ENCODE results near the gene EDAR. TPM values are rescaled to one million over a fixed set of nuclear protein-coding genes. Genes with fewer than 3 reads are reported as not detected.

The EDAR gene
- polyA plus RNA-seq, 3 donors, result not detected

GRCh38 chr2:108928660-108929377 lies 60.2 kb downstream of the EDAR start:
- Mint-ChIP-seq H3K36me3 (no peaks in the 10 kb centered on the region), H3K27ac (no peak overlapping the region), H3K4me1 (no peaks in the 10 kb centered on the region), H3K9me3 (peaks cover 0 to 2% (median 0%) of the 10 kb centered on the region in 7 donors), H3K27me3 (ENCODE audit: low read depth in 3 of 3) (peaks cover 0 to 3% (median 1%) of the 10 kb centered on the region in 3 donors), H3K4me3 (no peak overlapping the region)
- WGBS (ENCODE audit: insufficient coverage), result 93% methylated on average over 16 of the region's 17 CpGs
- H3K4me3 ChIP-seq (replicated peaks in 1 of 3; ENCODE audit: low read depth in 2 of 3, low read length in 3 of 3), result no peak overlapping the region
- H3K27ac ChIP-seq (ENCODE audit: low read depth in 1 of 2, low read length in 2 of 2), result no peak overlapping the region
- peak; percentile 33 for TF ChIP-seq CTCF (IDR thresholded peaks at IDR 0.05)
- no peak overlapping the region for H2AFZ ChIP-seq (ENCODE audit: insufficient read depth, low read depth, low read length, poor library complexity, severe bottlenecking)
- no peak overlapping the region for H3K4me2 ChIP-seq (replicated peaks; ENCODE audit: extremely low read depth, low read length, poor library complexity, severe bottlenecking)
- H3K4me1 ChIP-seq (ENCODE audit: control insufficient read depth in 1 of 2, insufficient read depth in 2 of 2, low read length in 2 of 2), result no peaks in the 10 kb centered on the region
- no peaks in the 10 kb centered on the region for H4K20me1 ChIP-seq (ENCODE audit: insufficient read depth, low read length)
- no peaks in the 10 kb centered on the region for H3K36me3 ChIP-seq (replicated peaks in 1 of 2; ENCODE audit: control insufficient read depth in 1 of 2, insufficient read depth in 2 of 2, low read length in 2 of 2)
- intact Hi-C loops (cut with micrococcal nuclease), result loop anchor here in 1 of 2 donors (10.0 kb wide), 1 partner anchor 576 kb away; no protein-coding TSS in a partner anchor
- no peaks in the 10 kb centered on the region for H3K79me2 ChIP-seq (ENCODE audit: insufficient read depth, low read length)
- DNase-seq, result no peak
- H3K27me3 ChIP-seq (ENCODE audit: control insufficient read depth in 2 of 2, insufficient read depth in 2 of 2, low read length in 2 of 2), result no peaks in the 10 kb centered on the region
- H3K9ac ChIP-seq (ENCODE audit: insufficient read depth, low read length, poor library complexity, severe bottlenecking), result no peak overlapping the region
- no peaks in the 10 kb centered on the region for H3K9me3 ChIP-seq (replicated peaks in 1 of 2; ENCODE audit: control insufficient read depth in 1 of 2, insufficient read depth in 1 of 2, low read length in 2 of 2)

- Histone ChIP-seq H2AFZ (ENCODE audit: insufficient read depth, low read depth, low read length, poor library complexity, severe bottlenecking) (no peak overlapping the region), H3K79me2 (ENCODE audit: insufficient read depth, low read length) (no peaks in the 10 kb centered on the region), H3K9me3 (replicated peaks in 1 of 2; ENCODE audit: control insufficient read depth in 1 of 2, insufficient read depth in 1 of 2, low read length in 2 of 2) (no peaks in the 10 kb centered on the region), H4K20me1 (ENCODE audit: insufficient read depth, low read length) (no peaks in the 10 kb centered on the region), H3K4me2 (replicated peaks; ENCODE audit: extremely low read depth, low read length, poor library complexity, severe bottlenecking) (no peak overlapping the region), H3K27me3 (ENCODE audit: control insufficient read depth in 2 of 2, insufficient read depth in 2 of 2, low read length in 2 of 2) (no peaks in the 10 kb centered on the region), H3K36me3 (replicated peaks in 1 of 2; ENCODE audit: control insufficient read depth in 1 of 2, insufficient read depth in 2 of 2, low read length in 2 of 2) (no peaks in the 10 kb centered on the region), H3K4me1 (ENCODE audit: control insufficient read depth in 1 of 2, insufficient read depth in 2 of 2, low read length in 2 of 2) (no peaks in the 10 kb centered on the region), H3K27ac (ENCODE audit: low read depth in 1 of 2, low read length in 2 of 2) (no peak overlapping the region), H3K9ac (ENCODE audit: insufficient read depth, low read length, poor library complexity, severe bottlenecking) (no peak overlapping the region), H3K4me3 (replicated peaks in 1 of 3; ENCODE audit: low read depth in 2 of 3, low read length in 3 of 3) (no peak overlapping the region)
- peak; percentile 63 for TF ChIP-seq CTCF (IDR thresholded peaks at IDR 0.05)
- Mint-ChIP-seq H3K27ac (no peak overlapping the region), H3K36me3 (no peaks in the 10 kb centered on the region), H3K4me3 (no peak overlapping the region), H3K4me1 (no peaks in the 10 kb centered on the region), H3K27me3 (ENCODE audit: low read depth in 3 of 3) (peaks cover 0 to 3% (median 1%) of the 10 kb centered on the region in 3 donors), H3K9me3 (peaks cover 0 to 2% (median 0%) of the 10 kb centered on the region in 7 donors)
- intact Hi-C loops (cut with micrococcal nuclease), result loop anchor here in 1 of 2 donors (10.0 kb wide), 1 partner anchor 577 kb away; no protein-coding TSS in a partner anchor
- DNase-seq, result no peak
- WGBS (ENCODE audit: insufficient coverage), result 98% methylated on average over 7 of the region's 8 CpGs
Measured at GRCh38 chr2:108927936-108928659, 60.9 kb downstream of the EDAR start.
